HL-60 (cell line): ENCODE measurements around the gene PSMD8.

Source experiments
- DNase-seq, 2 experiments: peaks; one replicate each; pipeline ENCODE4 v3.0.0-alpha.2; 2010 to 2020; ENCODE audit warnings: low read depth in 1 of 2, low spot score in 1 of 2
- H3K27ac ChIP-seq: fragments of 250-450 bp; sonication (Bioruptor Pico); replicated peaks from 2 replicates; pipeline ENCODE4 v1.5.1; 2020; ENCODE audit warnings: mild to moderate bottlenecking, moderate library complexity
- H3K27me3 ChIP-seq: fragments of 250-450 bp; sonication (Bioruptor Pico); 2 replicates; pipeline ENCODE4 v1.5.1; 2021; ENCODE audit warnings: mild to moderate bottlenecking, moderate library complexity; ENCODE audit not compliant: insufficient read depth, poor library complexity, severe bottlenecking
- H3K4me3 ChIP-seq: replicated peaks from 2 replicates; pipeline ENCODE4 v1.5.1; 2011; ENCODE audit warnings: mild to moderate bottlenecking, control low read depth, low read length; ENCODE audit not compliant: insufficient read depth
- GABPA ChIP-seq: IDR thresholded peaks from 2 replicates; pipeline ENCODE4 v1.6.1; 2012; ENCODE audit warnings: low read depth
- POLR2AphosphoS5 ChIP-seq: IDR thresholded peaks from 2 replicates; pipeline ENCODE4 v1.6.1; 2012; ENCODE audit warnings: low read depth
- REST ChIP-seq: IDR thresholded peaks from 2 replicates; pipeline ENCODE4 v1.6.1; 2012; ENCODE audit warnings: low read depth; ENCODE audit not compliant: insufficient replicate concordance
- SPI1 ChIP-seq: IDR thresholded peaks from 2 replicates; pipeline ENCODE4 v1.6.1; 2012; ENCODE audit warnings: low read depth, mild to moderate bottlenecking, borderline replicate concordance
- TF ChIP-seq, protein P1 (sequence below): IDR thresholded peaks from one replicate; pipeline ENCODE4 v1.5.1; 2011; ENCODE audit warnings: low read length, control low read depth, inconsistent platforms; ENCODE audit not compliant: insufficient read depth

The PSMD8 gene

GRCh38 chr19:38355728-38356725, 18.3 kb upstream of the PSMD8 start:
- peaks cover 21% of the 10 kb centered on the region for H3K27me3 ChIP-seq
- no peak overlapping the region for H3K4me3 ChIP-seq
- no peak overlapping the region for H3K27ac ChIP-seq
- DNase-seq: no peak
- no peak for TF ChIP-seq POLR2AphosphoS5
- TF ChIP-seq GABPA: no peak
- no peak for TF ChIP-seq REST
- TF ChIP-seq, protein P1, sequence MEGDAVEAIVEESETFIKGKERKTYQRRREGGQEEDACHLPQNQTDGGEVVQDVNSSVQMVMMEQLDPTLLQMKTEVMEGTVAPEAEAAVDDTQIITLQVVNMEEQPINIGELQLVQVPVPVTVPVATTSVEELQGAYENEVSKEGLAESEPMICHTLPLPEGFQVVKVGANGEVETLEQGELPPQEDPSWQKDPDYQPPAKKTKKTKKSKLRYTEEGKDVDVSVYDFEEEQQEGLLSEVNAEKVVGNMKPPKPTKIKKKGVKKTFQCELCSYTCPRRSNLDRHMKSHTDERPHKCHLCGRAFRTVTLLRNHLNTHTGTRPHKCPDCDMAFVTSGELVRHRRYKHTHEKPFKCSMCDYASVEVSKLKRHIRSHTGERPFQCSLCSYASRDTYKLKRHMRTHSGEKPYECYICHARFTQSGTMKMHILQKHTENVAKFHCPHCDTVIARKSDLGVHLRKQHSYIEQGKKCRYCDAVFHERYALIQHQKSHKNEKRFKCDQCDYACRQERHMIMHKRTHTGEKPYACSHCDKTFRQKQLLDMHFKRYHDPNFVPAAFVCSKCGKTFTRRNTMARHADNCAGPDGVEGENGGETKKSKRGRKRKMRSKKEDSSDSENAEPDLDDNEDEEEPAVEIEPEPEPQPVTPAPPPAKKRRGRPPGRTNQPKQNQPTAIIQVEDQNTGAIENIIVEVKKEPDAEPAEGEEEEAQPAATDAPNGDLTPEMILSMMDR: no peak
- TF ChIP-seq SPI1: no peak

- no peak for DNase-seq
- no peak overlapping the region for H3K27ac ChIP-seq
- TF ChIP-seq, protein P1: no peak
- no peak for TF ChIP-seq POLR2AphosphoS5
- no peak for TF ChIP-seq SPI1
- no peak for TF ChIP-seq GABPA
- TF ChIP-seq REST: no peak
- peaks cover 28% of the 10 kb centered on the region for H3K27me3 ChIP-seq
- no peak overlapping the region for H3K4me3 ChIP-seq
Measured at GRCh38 chr19:38358071-38358470, 16.3 kb upstream of the PSMD8 start.

DNA sequence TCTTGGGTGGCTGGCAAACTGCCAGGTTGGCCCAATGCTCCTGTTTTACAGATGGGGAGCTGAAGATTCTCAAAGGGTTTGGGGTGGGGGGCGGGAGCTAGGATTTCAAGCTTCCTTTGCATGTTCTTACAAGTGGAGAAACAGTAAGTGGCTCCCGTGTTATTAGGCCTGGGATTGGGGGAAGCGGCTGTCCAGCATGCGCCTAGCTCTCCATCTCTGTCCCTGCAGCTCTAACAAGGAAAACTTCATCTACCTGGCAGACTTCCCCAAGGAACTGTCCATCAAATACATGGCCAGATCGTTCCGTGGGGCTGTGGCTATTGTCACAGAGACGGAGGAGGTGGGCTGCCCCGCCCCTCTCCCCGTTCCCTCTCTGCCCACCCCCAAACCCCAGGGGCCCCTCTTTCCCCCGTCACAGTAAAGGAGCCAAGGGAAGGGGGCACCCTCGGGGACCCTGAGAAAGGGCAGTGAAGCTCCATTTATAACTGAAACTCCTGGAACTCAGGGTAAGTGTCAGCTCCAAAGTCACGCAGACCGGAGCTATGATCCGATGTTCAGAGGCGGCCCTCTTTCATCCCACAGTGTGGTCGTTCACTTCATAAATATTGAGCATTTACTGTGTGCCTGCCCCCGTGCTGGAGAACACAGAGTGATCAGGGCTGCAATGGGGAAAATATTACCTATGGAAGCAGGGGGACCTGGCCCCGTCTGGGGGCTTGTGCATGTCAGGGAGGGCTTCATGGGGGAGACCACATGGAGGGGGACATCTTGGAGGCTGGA, 14.9 kb upstream of the PSMD8 start:
- Histone ChIP-seq H3K4me3 (no peak overlapping the region), H3K27me3 (peaks cover 29% of the 10 kb centered on the region), H3K27ac (no peak overlapping the region)
- no peak for TF ChIP-seq GABPA
- no peak for TF ChIP-seq SPI1
- TF ChIP-seq, protein P1: no peak
- no peak for TF ChIP-seq REST
- no peak for TF ChIP-seq POLR2AphosphoS5
- DNase-seq: no peak
